ENCODE results near the gene GORASP2.

GRCh38 chr2:170984079-170984478 lies 55.0 kb downstream of the GORASP2 start:
- no peak for TF ChIP-seq CTCF (IDR thresholded peaks at IDR 0.05; ENCODE audit: low read depth, low read length, poor library complexity, severe bottlenecking)
- TF ChIP-seq EZH2phosphoT487 (IDR thresholded peaks at IDR 0.05; ENCODE audit: borderline replicate concordance, low read length), result no peak

Data from DOHH2 (cell line).